ENCODE measurements around the gene SLC23A2. TPM values are rescaled to one million over a fixed set of nuclear protein-coding genes. Genes with fewer than 3 reads are reported as not detected.
"Not testable (repeated sequence)": the region's sequence is repeated elsewhere in the genome, so short reads cannot be mapped to it uniquely, and the experiment has no call there.

Gene SLC23A2
- total RNA-seq, result 10.0 TPM
- long read RNA-seq, partial matches to known transcripts, result 0 of 2 reads
- long read RNA-seq, other reads (novel, unspliced or antisense), result 2 of 2 reads

GRCh38 chr20:5001174-5002076 lies at the start of gene SLC23A2:
TSS of gene SLC23A2 (minus strand) at chr20:5001510. CDS start at chr20:4932562, 68,948 bp downstream.
- DNase-seq (ENCODE audit: low spot score), result peak; percentile 79
- intact Hi-C loops (cut with DNase I), result no loop called here

- DNase-seq (ENCODE audit: low spot score), result no peak
- intact Hi-C loops (cut with DNase I), result no loop called here
These were observed 45.5 kb upstream of the SLC23A2 start for GRCh38 chr20:5046656-5047339.

GRCh38 chr20:5045906-5046305 lies 44.6 kb upstream of the SLC23A2 start:
- no peak for DNase-seq (ENCODE audit: low spot score)
- intact Hi-C loops (cut with DNase I), result no loop called here

GRCh38 chr20:5044075-5044620 lies 42.8 kb upstream of the SLC23A2 start:
- no peak for DNase-seq (ENCODE audit: low spot score)
- intact Hi-C loops (cut with DNase I), result no loop called here

- DNase-seq (ENCODE audit: low spot score), result no peak
These were observed 40.1 kb upstream of the SLC23A2 start for GRCh38 chr20:5041433-5041832.

GRCh38 chr20:5040345-5040744 lies 39.0 kb upstream of the SLC23A2 start:
- no peak for DNase-seq (ENCODE audit: low spot score)
- intact Hi-C loops (cut with DNase I), result no loop called here

More at GRCh38 chr20:5041433-5041832, 40.1 kb upstream of the SLC23A2 start:
- intact Hi-C loops (cut with DNase I), result no loop called here

GRCh38 chr20:5039889-5040288 lies 38.6 kb upstream of the SLC23A2 start:
- no peak for DNase-seq (ENCODE audit: low spot score)

GRCh38 chr20:5039255-5039657 lies 37.9 kb upstream of the SLC23A2 start:
- DNase-seq (ENCODE audit: low spot score), result no peak
- intact Hi-C loops (cut with DNase I), result no loop called here

More at GRCh38 chr20:5039889-5040288, 38.6 kb upstream of the SLC23A2 start:
- intact Hi-C loops (cut with DNase I), result no loop called here

GRCh38 chr20:5036828-5037227 lies 35.5 kb upstream of the SLC23A2 start:
- intact Hi-C loops (cut with DNase I), result no loop called here
- no peak for DNase-seq (ENCODE audit: low spot score)

- intact Hi-C loops (cut with DNase I); DNase-seq (ENCODE audit: low spot score): not testable (repeated sequence)
These were observed 34.2 kb upstream of the SLC23A2 start for GRCh38 chr20:5035518-5035917.

GRCh38 chr20:5033566-5033965 lies 32.3 kb upstream of the SLC23A2 start:
- intact Hi-C loops (cut with DNase I), result no loop called here

GRCh38 chr20:5031701-5032100 lies 30.4 kb upstream of the SLC23A2 start:
- DNase-seq (ENCODE audit: low spot score); intact Hi-C loops (cut with DNase I): not testable (repeated sequence)

More at GRCh38 chr20:5033566-5033965, 32.3 kb upstream of the SLC23A2 start:
- no peak for DNase-seq (ENCODE audit: low spot score)

GRCh38 chr20:5031206-5031557 lies 29.9 kb upstream of the SLC23A2 start:
- DNase-seq (ENCODE audit: low spot score), result no peak
- intact Hi-C loops (cut with DNase I), result no loop called here

GRCh38 chr20:5030348-5031205 lies 29.3 kb upstream of the SLC23A2 start:
- intact Hi-C loops (cut with DNase I), result no loop called here
- no peak for DNase-seq (ENCODE audit: low spot score)

GRCh38 chr20:5028258-5029059 lies 27.1 kb upstream of the SLC23A2 start:
- intact Hi-C loops (cut with DNase I); DNase-seq (ENCODE audit: low spot score): not testable (repeated sequence)

GRCh38 chr20:5024982-5025381 lies 23.7 kb upstream of the SLC23A2 start:
- intact Hi-C loops (cut with DNase I), result no loop called here
- no peak for DNase-seq (ENCODE audit: low spot score)

GRCh38 chr20:5024103-5024502 lies 22.8 kb upstream of the SLC23A2 start:
- no peak for DNase-seq (ENCODE audit: low spot score)
- intact Hi-C loops (cut with DNase I), result no loop called here

- DNase-seq (ENCODE audit: low spot score); intact Hi-C loops (cut with DNase I): not testable (repeated sequence)
These were observed 21.9 kb upstream of the SLC23A2 start for GRCh38 chr20:5023171-5023570.

- no peak for DNase-seq (ENCODE audit: low spot score)
- intact Hi-C loops (cut with DNase I), result no loop called here
These were observed 19.4 kb upstream of the SLC23A2 start for GRCh38 chr20:5020760-5021159.

All from cardiac septum (tissue), 1 donor.